ENCODE results near the gene SPTY2D1. TPM values are rescaled to one million over a fixed set of nuclear protein-coding genes. Genes with fewer than 3 reads are reported as not detected.

SPTY2D1 gene
- total and polyA plus RNA-seq, 3 donors from 2014 or later, result 11.5 to 28.2 (median 23.9) TPM

DNA sequence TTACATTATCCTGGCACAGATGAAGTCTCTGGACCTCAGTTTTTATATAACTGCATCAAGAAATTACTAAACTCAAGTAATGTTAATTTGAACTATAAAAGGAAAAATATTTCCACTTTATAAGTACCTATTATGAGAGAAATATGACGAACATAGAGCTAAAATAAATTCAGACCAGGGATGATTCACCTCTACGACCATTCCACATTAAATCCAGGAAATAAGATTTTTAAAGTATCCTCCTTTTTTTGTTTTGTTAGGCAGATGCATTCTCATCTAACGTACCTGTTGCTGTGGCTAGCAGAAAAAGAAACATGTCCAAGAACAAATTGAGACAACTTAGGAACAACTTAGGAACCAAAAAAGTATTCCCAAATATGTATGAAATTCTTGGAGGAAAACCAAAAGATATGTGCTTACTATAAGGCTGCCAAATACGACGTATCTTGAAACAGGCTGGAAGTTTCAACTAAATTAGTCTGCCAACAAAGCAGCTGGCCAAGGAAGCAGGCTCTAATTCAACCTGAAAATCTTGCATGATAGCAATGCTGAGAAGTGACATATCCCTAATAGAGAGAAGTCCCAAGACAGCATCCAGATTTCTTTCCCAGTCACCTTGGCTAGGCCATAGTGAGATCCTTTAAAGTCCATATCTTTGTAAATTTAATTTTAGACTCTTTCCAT is 15.7 kb downstream of the SPTY2D1 start:
- Histone ChIP-seq H3K4me3 (no peak overlapping the region), H3K27ac (peak overlapping the region in 1 of 2 donors; percentile 66), H3K4me1 (no peaks in the 10 kb centered on the region), H3K27me3 (no peaks in the 10 kb centered on the region), H3K9me3 (no peaks in the 10 kb centered on the region), H3K36me3 (ENCODE audit: low read depth, missing control alignments) (no peaks in the 10 kb centered on the region)
- WGBS, 2 donors, result 26 to 29% methylated on average over 5 of the region's 5 CpGs
- no peak for DNase-seq
- TF ChIP-seq POLR2A (IDR thresholded peaks at IDR 0.05), result no peak
- intact Hi-C loops (cut with DNase I; ENCODE audit: low total_unique reads), result no loop called here

- Histone ChIP-seq H3K4me3 (no peak overlapping the region), H3K27me3 (no peaks in the 10 kb centered on the region), H3K27ac (peak overlapping the region in 1 of 2 donors; percentile 66), H3K9me3 (no peaks in the 10 kb centered on the region), H3K36me3 (ENCODE audit: low read depth, missing control alignments) (no peaks in the 10 kb centered on the region), H3K4me1 (no peaks in the 10 kb centered on the region)
- DNase-seq, result no peak
- intact Hi-C loops (cut with DNase I; ENCODE audit: low total_unique reads), result no loop called here
- 62 to 77% methylated on average over 10 of the region's 10 CpGs for WGBS, 2 donors
- no peak for TF ChIP-seq POLR2A (IDR thresholded peaks at IDR 0.05)
- TF ChIP-seq, protein P1, sequence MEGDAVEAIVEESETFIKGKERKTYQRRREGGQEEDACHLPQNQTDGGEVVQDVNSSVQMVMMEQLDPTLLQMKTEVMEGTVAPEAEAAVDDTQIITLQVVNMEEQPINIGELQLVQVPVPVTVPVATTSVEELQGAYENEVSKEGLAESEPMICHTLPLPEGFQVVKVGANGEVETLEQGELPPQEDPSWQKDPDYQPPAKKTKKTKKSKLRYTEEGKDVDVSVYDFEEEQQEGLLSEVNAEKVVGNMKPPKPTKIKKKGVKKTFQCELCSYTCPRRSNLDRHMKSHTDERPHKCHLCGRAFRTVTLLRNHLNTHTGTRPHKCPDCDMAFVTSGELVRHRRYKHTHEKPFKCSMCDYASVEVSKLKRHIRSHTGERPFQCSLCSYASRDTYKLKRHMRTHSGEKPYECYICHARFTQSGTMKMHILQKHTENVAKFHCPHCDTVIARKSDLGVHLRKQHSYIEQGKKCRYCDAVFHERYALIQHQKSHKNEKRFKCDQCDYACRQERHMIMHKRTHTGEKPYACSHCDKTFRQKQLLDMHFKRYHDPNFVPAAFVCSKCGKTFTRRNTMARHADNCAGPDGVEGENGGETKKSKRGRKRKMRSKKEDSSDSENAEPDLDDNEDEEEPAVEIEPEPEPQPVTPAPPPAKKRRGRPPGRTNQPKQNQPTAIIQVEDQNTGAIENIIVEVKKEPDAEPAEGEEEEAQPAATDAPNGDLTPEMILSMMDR (IDR thresholded peaks at IDR 0.05), result no peak
Measured at GRCh38 chr11:18617688-18618341, 16.3 kb downstream of the SPTY2D1 start.

DNA sequence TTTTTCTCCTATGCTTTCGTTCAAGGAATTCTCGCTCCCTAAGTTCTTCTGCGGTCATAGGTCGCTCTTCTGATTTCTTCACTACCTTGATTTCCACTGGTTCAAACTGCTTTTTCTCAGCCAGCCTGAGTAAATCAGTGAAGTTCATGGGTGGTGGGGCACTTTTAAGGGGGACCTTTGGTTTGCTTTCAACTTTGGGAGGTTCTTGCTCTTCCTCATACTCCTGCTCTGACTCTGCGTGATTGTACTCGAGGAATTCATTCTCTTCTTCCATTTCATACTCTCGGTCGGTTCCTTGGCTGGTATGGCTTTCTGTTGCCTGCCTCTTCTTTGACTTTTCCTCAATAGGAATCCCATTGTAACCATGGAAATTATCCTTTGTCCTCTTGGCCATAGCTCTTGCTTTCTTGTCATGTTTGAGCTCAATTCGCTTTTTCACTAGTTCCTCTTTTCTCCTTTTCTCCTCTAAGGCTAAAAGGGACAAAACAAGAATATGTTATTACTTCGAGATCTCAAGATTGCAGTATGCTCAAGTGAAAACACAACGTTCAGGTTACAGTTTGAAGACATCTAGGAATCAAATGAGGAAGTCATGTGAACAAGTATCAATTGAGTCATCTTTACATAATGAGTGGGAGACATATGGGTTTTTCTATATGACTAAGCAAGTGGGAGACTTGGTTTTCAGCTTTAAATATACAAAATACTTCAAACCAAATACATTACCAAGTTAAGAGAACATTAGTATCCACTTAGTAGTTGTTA is 18.3 kb downstream of the SPTY2D1 start:
- Histone ChIP-seq H3K27me3 (no peaks in the 10 kb centered on the region), H3K9me3 (no peaks in the 10 kb centered on the region), H3K4me3 (no peak overlapping the region), H3K4me1 (no peaks in the 10 kb centered on the region), H3K27ac (no peak overlapping the region), H3K36me3 (ENCODE audit: low read depth, missing control alignments) (no peaks in the 10 kb centered on the region)
- intact Hi-C loops (cut with DNase I; ENCODE audit: low total_unique reads), result no loop called here
- DNase-seq, result no peak
- 89% methylated on average over 11 of the region's 11 CpGs for WGBS, 2 donors
- no peak for TF ChIP-seq POLR2A (IDR thresholded peaks at IDR 0.05)
- TF ChIP-seq, protein P1 (IDR thresholded peaks at IDR 0.05), result no peak

DNA sequence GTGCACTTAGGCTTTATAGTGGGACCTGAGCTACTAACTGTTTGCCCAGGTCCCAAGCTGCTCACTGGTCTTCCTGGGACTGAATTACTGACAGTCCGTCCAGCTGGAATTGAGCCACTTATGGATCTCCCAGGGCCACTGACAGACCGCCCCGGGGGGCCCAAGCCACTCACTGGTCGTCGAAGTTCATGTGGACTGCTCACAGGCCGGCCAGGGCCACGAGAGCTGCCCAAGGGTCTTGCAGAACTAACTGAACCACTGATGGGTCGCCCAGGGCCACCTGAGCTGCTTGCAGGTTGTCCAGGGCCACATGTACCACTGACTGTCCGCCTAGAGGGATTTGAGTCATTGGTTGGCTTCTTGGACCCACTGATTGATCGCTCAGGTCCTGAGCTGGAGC is 19.5 kb downstream of the SPTY2D1 start:
- H3K27ac ChIP-seq, result no peak overlapping the region
- TF ChIP-seq, protein P1 (IDR thresholded peaks at IDR 0.05), result no peak
- no peak for TF ChIP-seq POLR2A (IDR thresholded peaks at IDR 0.05)
- H3K9me3 ChIP-seq, result no peaks in the 10 kb centered on the region
- intact Hi-C loops (cut with DNase I; ENCODE audit: low total_unique reads), result no loop called here
- H3K4me1 ChIP-seq, result no peaks in the 10 kb centered on the region
- H3K36me3 ChIP-seq (ENCODE audit: low read depth, missing control alignments), result no peaks in the 10 kb centered on the region
- H3K4me3 ChIP-seq, result no peak overlapping the region
- WGBS, 2 donors, result 90 to 98% methylated on average over 4 to 10 of the region's 10 CpGs
- DNase-seq, result no peak
- H3K27me3 ChIP-seq, result no peaks in the 10 kb centered on the region

GRCh38 chr11:18612394-18612793 is 21.7 kb downstream of the SPTY2D1 start:
- H3K4me1 ChIP-seq, result peaks cover 7% of the 10 kb centered on the region
- TF ChIP-seq, protein P1 (IDR thresholded peaks at IDR 0.05), result no peak
- no peak for TF ChIP-seq POLR2A (IDR thresholded peaks at IDR 0.05)
- no peak overlapping the region for H3K27ac ChIP-seq
- WGBS, 2 donors, result 96 to 98% methylated on average over 4 of the region's 4 CpGs
- DNase-seq, result no peak
- H3K36me3 ChIP-seq (ENCODE audit: low read depth, missing control alignments), result no peaks in the 10 kb centered on the region
- H3K4me3 ChIP-seq, result no peak overlapping the region
- H3K9me3 ChIP-seq, result no peaks in the 10 kb centered on the region
- intact Hi-C loops (cut with DNase I; ENCODE audit: low total_unique reads), result no loop called here
- no peaks in the 10 kb centered on the region for H3K27me3 ChIP-seq
